Mammary epithelial cell (primary cell): ENCODE measurements around the gene FXYD6.

Source experiments
- EZH2 ChIP-seq: IDR thresholded peaks from 2 replicates; pipeline ENCODE4 v1.6.1; 2012; ENCODE audit warnings: low read length, inconsistent platforms, borderline replicate concordance
- TF ChIP-seq, protein P1 (sequence below), 2 donors: IDR thresholded peaks in 1 of 2; conservative IDR thresholded peaks in 1 of 2; 2 replicates each; pipeline ENCODE4 v1.5.1; 2011 to 2012; ENCODE audit warnings: inconsistent platforms in 2 of 2, low read length in 2 of 2, mild to moderate bottlenecking in 2 of 2, control low read depth in 1 of 2, low read depth in 1 of 2; ENCODE audit not compliant: insufficient read depth in 1 of 2; ENCODE audit errors: extremely low read depth in 1 of 2

DNA sequence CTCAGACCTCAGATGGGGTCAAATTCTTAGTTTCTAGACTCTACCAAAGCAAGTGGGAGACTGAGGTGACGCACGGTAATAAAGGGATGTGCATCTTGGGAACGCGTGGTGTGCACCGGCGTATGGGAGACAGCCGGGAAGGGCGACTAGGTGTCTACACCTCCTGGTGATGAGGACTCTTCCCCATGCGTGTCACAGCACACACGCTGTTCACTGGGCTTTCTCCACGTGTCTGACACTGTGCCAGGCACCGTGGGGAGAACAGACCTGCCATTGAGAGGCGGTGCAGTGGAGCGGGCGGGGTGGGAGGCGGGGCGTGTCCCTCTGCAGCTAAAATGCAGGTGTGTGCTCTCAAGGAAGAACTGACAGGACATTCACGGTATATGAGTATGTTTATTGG is 5.3 kb downstream of the FXYD6 start:
- TF ChIP-seq, protein P1, sequence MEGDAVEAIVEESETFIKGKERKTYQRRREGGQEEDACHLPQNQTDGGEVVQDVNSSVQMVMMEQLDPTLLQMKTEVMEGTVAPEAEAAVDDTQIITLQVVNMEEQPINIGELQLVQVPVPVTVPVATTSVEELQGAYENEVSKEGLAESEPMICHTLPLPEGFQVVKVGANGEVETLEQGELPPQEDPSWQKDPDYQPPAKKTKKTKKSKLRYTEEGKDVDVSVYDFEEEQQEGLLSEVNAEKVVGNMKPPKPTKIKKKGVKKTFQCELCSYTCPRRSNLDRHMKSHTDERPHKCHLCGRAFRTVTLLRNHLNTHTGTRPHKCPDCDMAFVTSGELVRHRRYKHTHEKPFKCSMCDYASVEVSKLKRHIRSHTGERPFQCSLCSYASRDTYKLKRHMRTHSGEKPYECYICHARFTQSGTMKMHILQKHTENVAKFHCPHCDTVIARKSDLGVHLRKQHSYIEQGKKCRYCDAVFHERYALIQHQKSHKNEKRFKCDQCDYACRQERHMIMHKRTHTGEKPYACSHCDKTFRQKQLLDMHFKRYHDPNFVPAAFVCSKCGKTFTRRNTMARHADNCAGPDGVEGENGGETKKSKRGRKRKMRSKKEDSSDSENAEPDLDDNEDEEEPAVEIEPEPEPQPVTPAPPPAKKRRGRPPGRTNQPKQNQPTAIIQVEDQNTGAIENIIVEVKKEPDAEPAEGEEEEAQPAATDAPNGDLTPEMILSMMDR (conservative IDR thresholded peaks at IDR 0.05 in 1 of 2, IDR thresholded peaks at IDR 0.05 in 1 of 2; ENCODE audit: extremely low read depth in 1 of 2, insufficient read depth in 1 of 2, low read depth in 1 of 2, low read length in 2 of 2), result no peak
- no peak for TF ChIP-seq EZH2
